Measurements from ENCODE around the gene TMUB1.

The TMUB1 gene

GRCh38 chr7:151125470-151125845, 42.2 kb upstream of the TMUB1 start:
- Histone ChIP-seq H3K27me3 (ENCODE audit: insufficient read depth, low read length) (no peaks in the 10 kb centered on the region), H3K36me3 (ENCODE audit: insufficient read depth, low read length) (peaks cover 48% of the 10 kb centered on the region), H2AFZ (ENCODE audit: low read depth, low read length) (no peak overlapping the region), H3K9me3 (ENCODE audit: low read length) (no peaks in the 10 kb centered on the region), H3K4me1 (ENCODE audit: insufficient read depth, low read length) (no peaks in the 10 kb centered on the region), H3K4me3 (ENCODE audit: low read length) (no peak overlapping the region)

GRCh38 chr7:151124899-151125399, 41.7 kb upstream of the TMUB1 start:
- H2AFZ ChIP-seq (ENCODE audit: low read depth, low read length), result no peak overlapping the region
- H3K9me3 ChIP-seq (ENCODE audit: low read length), result no peaks in the 10 kb centered on the region
- H3K36me3 ChIP-seq (ENCODE audit: insufficient read depth, low read length), result peaks cover 49% of the 10 kb centered on the region
- H3K4me3 ChIP-seq (ENCODE audit: low read length), result no peak overlapping the region
- no peaks in the 10 kb centered on the region for H3K4me1 ChIP-seq (ENCODE audit: insufficient read depth, low read length)
- no peaks in the 10 kb centered on the region for H3K27me3 ChIP-seq (ENCODE audit: insufficient read depth, low read length)

GRCh38 chr7:151124481-151124880, 41.2 kb upstream of the TMUB1 start:
- Histone ChIP-seq H3K36me3 (ENCODE audit: insufficient read depth, low read length) (peaks cover 49% of the 10 kb centered on the region), H3K27me3 (ENCODE audit: insufficient read depth, low read length) (no peaks in the 10 kb centered on the region), H3K4me1 (ENCODE audit: insufficient read depth, low read length) (no peaks in the 10 kb centered on the region), H3K9me3 (ENCODE audit: low read length) (no peaks in the 10 kb centered on the region), H2AFZ (ENCODE audit: low read depth, low read length) (no peak overlapping the region), H3K4me3 (ENCODE audit: low read length) (no peak overlapping the region)

GRCh38 chr7:151123822-151124464, 40.6 kb upstream of the TMUB1 start:
- Histone ChIP-seq H3K9me3 (ENCODE audit: low read length) (no peaks in the 10 kb centered on the region), H3K4me1 (ENCODE audit: insufficient read depth, low read length) (no peaks in the 10 kb centered on the region), H2AFZ (ENCODE audit: low read depth, low read length) (no peak overlapping the region), H3K27me3 (ENCODE audit: insufficient read depth, low read length) (no peaks in the 10 kb centered on the region), H3K4me3 (ENCODE audit: low read length) (no peak overlapping the region), H3K36me3 (ENCODE audit: insufficient read depth, low read length) (peaks cover 53% of the 10 kb centered on the region)

DNA sequence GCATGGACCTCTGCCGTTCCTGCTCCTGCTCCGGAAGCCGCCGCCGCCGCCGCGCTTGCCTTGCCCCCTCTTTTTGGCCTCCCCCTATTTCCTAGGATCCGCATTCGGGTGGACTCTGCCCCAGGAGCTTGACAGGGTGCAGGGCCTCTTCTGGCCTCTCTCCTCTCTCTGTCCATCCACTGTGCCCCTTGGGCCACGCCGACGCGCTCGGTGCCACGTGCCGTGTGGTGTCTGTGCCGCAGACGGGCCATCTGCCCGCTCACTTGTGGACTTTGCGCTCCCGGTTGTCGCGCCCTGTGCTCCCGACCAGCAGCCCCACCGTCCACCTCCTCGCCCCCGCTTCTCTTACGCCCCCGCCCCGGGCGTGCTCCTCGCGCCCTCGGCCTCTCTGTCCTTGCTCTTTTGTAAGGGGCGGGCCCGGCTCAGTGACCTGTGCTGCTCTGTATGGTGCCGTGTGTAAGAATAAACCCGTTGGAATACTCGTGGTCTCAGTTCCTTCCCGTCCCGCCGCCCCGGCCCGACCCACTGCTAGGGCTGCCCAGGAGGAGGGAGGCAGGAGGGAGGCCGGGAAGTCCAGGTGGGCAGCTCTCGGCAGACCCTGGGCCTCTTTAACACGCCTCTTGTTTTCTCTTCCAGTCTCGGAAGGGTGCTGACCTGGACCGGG, 40.0 kb upstream of the TMUB1 start:
- Histone ChIP-seq H3K4me3 (ENCODE audit: low read length) (no peak overlapping the region), H3K27me3 (ENCODE audit: insufficient read depth, low read length) (no peaks in the 10 kb centered on the region), H2AFZ (ENCODE audit: low read depth, low read length) (no peak overlapping the region), H3K36me3 (ENCODE audit: insufficient read depth, low read length) (peaks cover 53% of the 10 kb centered on the region), H3K9me3 (ENCODE audit: low read length) (no peaks in the 10 kb centered on the region), H3K4me1 (ENCODE audit: insufficient read depth, low read length) (no peaks in the 10 kb centered on the region)

DNA sequence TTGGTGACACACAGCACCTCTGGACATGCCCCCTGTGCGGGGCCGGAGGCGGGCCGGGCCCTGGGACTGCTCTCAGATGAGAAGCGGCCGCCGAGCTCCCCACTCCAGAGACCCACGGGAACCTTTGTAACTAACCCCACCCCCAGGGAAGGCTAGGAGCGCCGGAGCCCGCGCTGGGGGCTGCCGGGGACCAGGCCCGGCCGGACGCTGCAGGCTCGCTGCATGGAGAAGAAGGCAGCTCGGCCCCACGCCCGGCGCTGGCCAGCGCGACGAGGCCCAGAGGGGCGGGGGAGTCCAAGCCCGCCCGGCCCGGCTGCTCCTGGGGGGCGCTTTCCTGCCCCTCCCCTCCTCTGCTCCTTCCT, 39.5 kb upstream of the TMUB1 start:
- no peaks in the 10 kb centered on the region for H3K27me3 ChIP-seq (ENCODE audit: insufficient read depth, low read length)
- H3K36me3 ChIP-seq (ENCODE audit: insufficient read depth, low read length), result peaks cover 48% of the 10 kb centered on the region
- H3K4me1 ChIP-seq (ENCODE audit: insufficient read depth, low read length), result no peaks in the 10 kb centered on the region
- H3K9me3 ChIP-seq (ENCODE audit: low read length), result no peaks in the 10 kb centered on the region
- H3K4me3 ChIP-seq (ENCODE audit: low read length), result no peak overlapping the region
- no peak overlapping the region for H2AFZ ChIP-seq (ENCODE audit: low read depth, low read length)

GRCh38 chr7:151122276-151122675, 39.0 kb upstream of the TMUB1 start:
- Histone ChIP-seq H3K4me1 (ENCODE audit: insufficient read depth, low read length) (no peaks in the 10 kb centered on the region), H2AFZ (ENCODE audit: low read depth, low read length) (no peak overlapping the region), H3K36me3 (ENCODE audit: insufficient read depth, low read length) (peaks cover 46% of the 10 kb centered on the region), H3K9me3 (ENCODE audit: low read length) (no peaks in the 10 kb centered on the region), H3K27me3 (ENCODE audit: insufficient read depth, low read length) (no peaks in the 10 kb centered on the region), H3K4me3 (ENCODE audit: low read length) (no peak overlapping the region)

- H3K4me3 ChIP-seq (ENCODE audit: low read length), result no peak overlapping the region
- no peaks in the 10 kb centered on the region for H3K4me1 ChIP-seq (ENCODE audit: insufficient read depth, low read length)
- H3K9me3 ChIP-seq (ENCODE audit: low read length), result no peaks in the 10 kb centered on the region
- no peaks in the 10 kb centered on the region for H3K27me3 ChIP-seq (ENCODE audit: insufficient read depth, low read length)
- H3K36me3 ChIP-seq (ENCODE audit: insufficient read depth, low read length), result peaks cover 50% of the 10 kb centered on the region
- no peak overlapping the region for H2AFZ ChIP-seq (ENCODE audit: low read depth, low read length)
Observed at GRCh38 chr7:151121380-151122170, 38.3 kb upstream of the TMUB1 start.

DNA sequence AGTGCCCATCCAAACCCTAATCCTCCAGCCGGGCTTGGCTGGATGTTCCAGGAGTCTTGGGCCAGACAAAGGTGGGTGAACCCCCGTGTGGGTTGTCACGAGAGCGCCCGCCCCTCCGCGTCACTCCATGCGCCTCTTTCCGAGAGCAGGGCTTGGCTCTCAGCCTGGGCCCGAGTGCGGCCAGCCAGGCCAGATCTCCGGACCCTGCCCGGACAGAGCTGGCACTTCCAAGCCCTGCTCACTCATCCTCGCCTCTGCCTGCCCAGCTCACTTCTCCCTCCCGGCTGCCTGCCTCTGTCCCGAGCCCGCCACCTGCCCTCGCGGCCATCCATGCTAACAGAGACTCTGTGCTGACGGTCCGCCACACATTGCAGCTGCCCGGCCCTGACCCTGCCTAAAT, 37.6 kb upstream of the TMUB1 start:
- Histone ChIP-seq H3K9me3 (ENCODE audit: low read length) (no peaks in the 10 kb centered on the region), H3K36me3 (ENCODE audit: insufficient read depth, low read length) (peaks cover 50% of the 10 kb centered on the region), H3K4me1 (ENCODE audit: insufficient read depth, low read length) (no peaks in the 10 kb centered on the region), H2AFZ (ENCODE audit: low read depth, low read length) (no peak overlapping the region), H3K4me3 (ENCODE audit: low read length) (no peak overlapping the region), H3K27me3 (ENCODE audit: insufficient read depth, low read length) (no peaks in the 10 kb centered on the region)

DNA sequence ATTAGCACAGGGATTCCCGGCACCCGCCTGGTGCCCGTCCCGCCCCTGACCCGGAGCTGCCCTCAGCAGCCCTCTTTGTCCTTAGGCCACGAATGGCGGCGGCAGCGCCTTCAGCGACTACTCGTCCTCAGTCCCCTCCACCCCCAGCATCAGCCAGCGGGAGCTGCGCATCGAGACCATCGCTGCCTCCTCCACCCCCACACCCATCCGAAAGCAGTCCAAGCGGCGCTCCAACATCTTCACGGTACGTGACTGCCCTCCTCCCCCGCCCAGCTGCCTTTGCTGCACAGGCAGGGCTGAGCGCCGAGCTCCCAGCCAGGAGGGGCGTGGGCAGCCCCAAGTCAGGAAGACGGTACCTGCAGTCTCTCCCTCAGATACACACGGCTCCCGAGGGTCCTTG, 36.6 kb upstream of the TMUB1 start:
- H3K4me3 ChIP-seq (ENCODE audit: low read length), result no peak overlapping the region
- no peaks in the 10 kb centered on the region for H3K4me1 ChIP-seq (ENCODE audit: insufficient read depth, low read length)
- H2AFZ ChIP-seq (ENCODE audit: low read depth, low read length), result no peak overlapping the region
- no peaks in the 10 kb centered on the region for H3K9me3 ChIP-seq (ENCODE audit: low read length)
- peaks cover 43% of the 10 kb centered on the region for H3K36me3 ChIP-seq (ENCODE audit: insufficient read depth, low read length)
- no peaks in the 10 kb centered on the region for H3K27me3 ChIP-seq (ENCODE audit: insufficient read depth, low read length)

DNA sequence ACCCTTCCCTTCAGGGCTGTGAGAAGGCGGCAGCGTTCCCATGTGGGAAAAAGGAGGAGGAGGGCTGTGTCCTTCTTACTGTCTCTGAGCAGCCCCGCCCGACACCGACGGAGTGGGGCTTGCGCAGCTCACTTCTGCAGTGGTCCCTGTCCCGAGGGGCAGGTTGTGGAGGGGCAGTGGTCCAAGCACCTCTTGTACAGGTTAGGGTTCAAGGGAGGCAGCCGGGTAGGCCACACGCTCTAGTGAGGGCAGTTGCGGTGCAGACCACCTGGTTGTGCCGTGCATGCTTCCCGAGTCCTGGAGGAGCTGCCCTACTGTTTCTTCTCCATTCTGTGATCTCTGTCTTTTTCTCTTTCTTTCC, 35.7 kb upstream of the TMUB1 start:
- Histone ChIP-seq H2AFZ (ENCODE audit: low read depth, low read length) (no peak overlapping the region), H3K9me3 (ENCODE audit: low read length) (no peaks in the 10 kb centered on the region), H3K4me1 (ENCODE audit: insufficient read depth, low read length) (no peaks in the 10 kb centered on the region), H3K27me3 (ENCODE audit: insufficient read depth, low read length) (no peaks in the 10 kb centered on the region), H3K36me3 (ENCODE audit: insufficient read depth, low read length) (peaks cover 37% of the 10 kb centered on the region), H3K4me3 (ENCODE audit: low read length) (no peak overlapping the region)

GRCh38 chr7:151118108-151119054, 35.1 kb upstream of the TMUB1 start:
- Histone ChIP-seq H3K9me3 (ENCODE audit: low read length) (no peaks in the 10 kb centered on the region), H3K36me3 (ENCODE audit: insufficient read depth, low read length) (peaks cover 37% of the 10 kb centered on the region), H3K4me3 (ENCODE audit: low read length) (no peak overlapping the region), H3K4me1 (ENCODE audit: insufficient read depth, low read length) (peaks cover 4% of the 10 kb centered on the region), H2AFZ (ENCODE audit: low read depth, low read length) (no peak overlapping the region), H3K27me3 (ENCODE audit: insufficient read depth, low read length) (no peaks in the 10 kb centered on the region)

All from neuron (in vitro differentiated cells).